Ascending aorta (tissue), 2 donors: Measurements from ENCODE around the gene EHBP1. TPM values are rescaled to one million over a fixed set of nuclear protein-coding genes. Genes with fewer than 3 reads are reported as not detected.

ENCODE experiments used
- DNase-seq, 2 donors: peaks; one replicate each; pipeline ENCODE4 v3.0.0-alpha.2; 2019; ENCODE audit warnings: low spot score in 2 of 2
- H3K27ac ChIP-seq, 2 donors: fragments of 200-600 bp; sonication (generic); one replicate each; pipeline ENCODE4 v1.5.1; 2016 to 2017; ENCODE audit warnings: mild to moderate bottlenecking in 1 of 2
- H3K27me3 ChIP-seq: fragments of 200-600 bp; sonication (generic); one replicate; pipeline ENCODE4 v1.5.1; 2017
- H3K36me3 ChIP-seq, 2 donors: fragments of 200-600 bp; sonication (generic); one replicate each; pipeline ENCODE4 v1.5.1; 2016
- H3K4me1 ChIP-seq, 2 donors: fragments of 200-600 bp; sonication (generic); one replicate each; pipeline ENCODE4 v1.5.1; 2016 to 2017; ENCODE audit warnings: mild to moderate bottlenecking in 1 of 2
- H3K4me3 ChIP-seq, 2 donors: fragments of 200-600 bp; sonication (generic); one replicate each; pipeline ENCODE4 v1.5.1; 2016 to 2017; ENCODE audit warnings: mild to moderate bottlenecking in 1 of 2
- H3K9me3 ChIP-seq, 2 donors: fragments of 200-600 bp; sonication (generic); one replicate each; pipeline ENCODE4 v1.5.1; 2016
- intact Hi-C: fragments of 100-400 bp; cut with DNase I; formaldehyde crosslinking; loops from one replicate; pipeline ENCODE4 v1.15.1; 2023
- total RNA-seq: library from RNA; depleted of rRNA; stranded (reverse); fragments of >200 nt; gene quantifications from one replicate; pipeline ENCODE4 v1.1.0, GENCODE V29; 2016
- TF ChIP-seq, protein P1 (sequence below), 3 experiments: fragments of 200-600 bp in 2 of 3; fragments of 450-650 bp in 1 of 3; sonication (generic) in 2 of 3; IDR thresholded peaks; one replicate each; pipeline ENCODE4 v1.5.1; 2016 to 2019; ENCODE audit warnings: antibody characterized with exemption in 3 of 3, mild to moderate bottlenecking in 1 of 3, moderate library complexity in 1 of 3

The EHBP1 gene
- total RNA-seq, 1 donor from 2014 or later = 19.9 TPM

DNA sequence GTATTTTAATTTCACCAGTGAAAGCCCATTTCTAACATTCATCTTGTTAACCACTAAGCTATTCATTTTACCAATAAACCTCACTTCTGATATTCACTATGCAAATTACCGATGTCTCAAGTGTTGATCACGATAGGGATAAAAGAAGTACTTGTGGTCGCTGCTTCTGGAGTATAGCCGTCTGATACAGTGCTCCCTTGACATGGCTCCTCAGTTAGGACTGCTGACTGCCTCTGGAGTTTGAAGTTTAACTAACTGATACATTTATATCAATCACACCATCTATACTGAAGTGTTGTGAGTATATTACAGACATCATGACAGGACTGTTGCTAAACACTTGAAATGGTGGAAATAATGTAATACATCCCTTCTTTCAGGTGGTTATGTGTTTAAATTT, 95.6 kb downstream of the EHBP1 start:
- no peaks in the 10 kb centered on the region for H3K4me1 ChIP-seq
- DNase-seq = no peak
- H3K4me3 ChIP-seq = no peak overlapping the region
- TF ChIP-seq, protein P1, sequence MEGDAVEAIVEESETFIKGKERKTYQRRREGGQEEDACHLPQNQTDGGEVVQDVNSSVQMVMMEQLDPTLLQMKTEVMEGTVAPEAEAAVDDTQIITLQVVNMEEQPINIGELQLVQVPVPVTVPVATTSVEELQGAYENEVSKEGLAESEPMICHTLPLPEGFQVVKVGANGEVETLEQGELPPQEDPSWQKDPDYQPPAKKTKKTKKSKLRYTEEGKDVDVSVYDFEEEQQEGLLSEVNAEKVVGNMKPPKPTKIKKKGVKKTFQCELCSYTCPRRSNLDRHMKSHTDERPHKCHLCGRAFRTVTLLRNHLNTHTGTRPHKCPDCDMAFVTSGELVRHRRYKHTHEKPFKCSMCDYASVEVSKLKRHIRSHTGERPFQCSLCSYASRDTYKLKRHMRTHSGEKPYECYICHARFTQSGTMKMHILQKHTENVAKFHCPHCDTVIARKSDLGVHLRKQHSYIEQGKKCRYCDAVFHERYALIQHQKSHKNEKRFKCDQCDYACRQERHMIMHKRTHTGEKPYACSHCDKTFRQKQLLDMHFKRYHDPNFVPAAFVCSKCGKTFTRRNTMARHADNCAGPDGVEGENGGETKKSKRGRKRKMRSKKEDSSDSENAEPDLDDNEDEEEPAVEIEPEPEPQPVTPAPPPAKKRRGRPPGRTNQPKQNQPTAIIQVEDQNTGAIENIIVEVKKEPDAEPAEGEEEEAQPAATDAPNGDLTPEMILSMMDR (IDR thresholded peaks at IDR 0.05) = no peak
- no peaks in the 10 kb centered on the region for H3K27me3 ChIP-seq
- H3K27ac ChIP-seq = no peak overlapping the region
- peaks cover 0 to 4% of the 10 kb centered on the region in 2 donors for H3K36me3 ChIP-seq
- intact Hi-C loops = no loop called here
- no peaks in the 10 kb centered on the region for H3K9me3 ChIP-seq

DNA sequence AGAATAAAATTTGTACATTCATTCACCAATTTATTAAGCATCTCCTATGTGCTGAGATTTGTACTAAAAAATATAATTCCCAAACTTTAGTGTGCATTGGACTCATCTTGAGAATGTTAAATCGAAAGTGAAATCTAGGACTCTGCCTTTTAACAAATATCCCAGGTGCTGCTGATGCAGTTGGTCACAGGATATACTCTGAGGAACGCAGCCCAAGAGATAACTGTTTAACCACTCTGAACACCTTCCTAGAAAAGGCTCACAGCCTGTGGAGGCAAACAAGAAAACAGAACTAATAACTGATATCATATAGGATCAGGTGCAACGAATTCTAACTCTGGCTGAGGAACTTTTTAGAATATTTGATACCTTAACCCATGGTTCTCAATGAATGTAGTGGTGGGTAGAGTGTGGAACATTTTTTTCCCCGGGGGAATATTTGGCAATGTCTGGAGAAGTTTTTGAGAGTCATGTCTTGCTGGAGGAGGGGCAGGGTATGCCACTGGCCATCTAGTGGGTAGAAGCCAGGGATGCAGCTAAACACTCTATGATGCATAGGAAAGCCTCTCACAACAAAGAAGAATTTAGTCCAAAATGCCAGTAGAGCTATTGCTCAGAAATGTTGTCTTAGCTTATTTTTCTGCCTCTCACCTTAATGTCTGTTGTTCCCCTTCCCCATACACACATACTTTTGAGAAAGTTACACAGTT, 96.5 kb downstream of the EHBP1 start:
- no peak overlapping the region for H3K4me3 ChIP-seq
- H3K4me1 ChIP-seq = no peaks in the 10 kb centered on the region
- H3K27me3 ChIP-seq = no peaks in the 10 kb centered on the region
- H3K27ac ChIP-seq = no peak overlapping the region
- TF ChIP-seq, protein P1 (IDR thresholded peaks at IDR 0.05) = no peak
- no peak for DNase-seq
- H3K36me3 ChIP-seq = peaks cover 4 to 5% of the 10 kb centered on the region in 2 donors
- no peaks in the 10 kb centered on the region for H3K9me3 ChIP-seq
- intact Hi-C loops = no loop called here

- intact Hi-C loops = no loop called here
- Histone ChIP-seq H3K4me3 (no peak overlapping the region), H3K4me1 (no peaks in the 10 kb centered on the region), H3K9me3 (no peaks in the 10 kb centered on the region), H3K36me3 (peaks cover 4 to 9% of the 10 kb centered on the region in 2 donors), H3K27me3 (no peaks in the 10 kb centered on the region), H3K27ac (no peak overlapping the region)
- TF ChIP-seq, protein P1 (IDR thresholded peaks at IDR 0.05) = no peak
- DNase-seq = no peak
Measured at GRCh38 chr2:62803961-62804360, 98.4 kb downstream of the EHBP1 start.

DNA sequence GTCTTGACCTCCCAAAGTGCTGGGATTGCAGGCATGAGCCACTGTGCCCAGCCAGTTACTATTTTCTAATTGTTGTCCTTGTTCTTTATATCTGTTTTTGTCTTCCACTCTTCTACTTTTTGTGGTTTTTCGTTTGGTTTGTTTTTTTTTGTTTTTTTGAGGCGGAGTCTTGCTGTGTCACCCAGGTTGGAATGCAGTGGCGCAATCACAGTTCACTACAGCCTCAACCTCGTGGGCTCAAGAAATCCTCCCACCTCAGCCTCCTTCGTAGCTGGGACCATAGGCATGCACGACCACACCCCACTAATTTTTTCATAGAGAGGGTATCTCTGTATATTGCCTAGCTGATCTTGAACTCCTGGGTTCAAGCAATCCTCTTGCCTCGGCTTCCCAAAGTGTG, 100.7 kb downstream of the EHBP1 start:
- Histone ChIP-seq H3K27ac (no peak overlapping the region), H3K27me3 (no peaks in the 10 kb centered on the region), H3K4me3 (no peak overlapping the region), H3K9me3 (no peaks in the 10 kb centered on the region), H3K36me3 (peaks cover 4 to 9% of the 10 kb centered on the region in 2 donors), H3K4me1 (no peaks in the 10 kb centered on the region)
- TF ChIP-seq, protein P1 (IDR thresholded peaks at IDR 0.05) = no peak
- intact Hi-C loops = no loop called here
- DNase-seq = no peak

DNA sequence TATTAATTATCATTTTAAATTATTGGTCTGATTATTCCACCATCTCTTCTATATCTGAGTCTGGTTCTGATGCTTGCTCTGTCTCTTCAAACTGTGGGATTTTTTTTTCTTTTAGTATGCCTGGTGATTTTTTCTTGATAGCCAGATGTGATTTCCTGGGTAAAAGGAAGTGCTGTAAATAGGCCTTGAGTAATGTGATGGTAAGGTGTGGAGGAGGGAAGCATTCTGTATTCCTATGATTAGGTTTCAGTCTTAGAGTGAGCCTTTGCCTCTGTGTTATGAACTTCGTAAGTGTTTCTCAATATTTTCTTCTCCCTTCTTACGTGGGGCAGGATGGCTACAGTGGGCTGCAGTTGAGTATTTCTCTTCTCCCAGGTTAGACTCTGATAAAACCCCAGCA, 103.0 kb downstream of the EHBP1 start:
- Histone ChIP-seq H3K36me3 (peaks cover 4 to 9% of the 10 kb centered on the region in 2 donors), H3K27me3 (no peaks in the 10 kb centered on the region), H3K27ac (no peak overlapping the region), H3K4me3 (no peak overlapping the region), H3K4me1 (no peaks in the 10 kb centered on the region), H3K9me3 (no peaks in the 10 kb centered on the region)
- TF ChIP-seq, protein P1 (IDR thresholded peaks at IDR 0.05) = no peak
- intact Hi-C loops = no loop called here
- DNase-seq = no peak
